Measurements from ENCODE around the gene ITPRID2.

ITPRID2 gene

DNA sequence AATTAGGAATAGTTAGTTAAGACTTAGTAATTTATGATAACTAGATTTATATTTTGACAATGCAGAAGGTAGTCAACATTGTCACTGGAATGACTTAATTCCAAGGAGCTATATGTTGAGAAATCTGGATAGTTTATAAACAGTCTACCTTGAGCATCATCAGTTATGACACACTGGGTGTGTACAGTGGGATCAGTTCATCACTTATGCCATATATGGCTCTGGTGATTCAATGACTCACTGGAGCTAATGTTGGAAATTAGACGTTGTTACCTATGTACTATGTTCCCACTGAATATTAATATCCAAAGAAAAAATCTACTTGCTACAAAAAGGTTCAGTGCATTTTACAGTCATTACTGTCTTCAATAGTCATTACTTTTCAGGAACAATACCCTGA, 34.0 kb upstream of the ITPRID2 start:
- CTCF ChIA-PET: interaction anchor here (0.9 kb wide), 1 partner anchor 45 kb away, joined by 3 read pairs; no protein-coding TSS in a partner anchor
- TF ChIP-seq FOXM1 (IDR thresholded peaks at IDR 0.05; ENCODE audit: borderline replicate concordance): no peak
- TF ChIP-seq SUZ12 (IDR thresholded peaks at IDR 0.05): no peak
- no peak for TF ChIP-seq FOXK2 (IDR thresholded peaks at IDR 0.05)
- TF ChIP-seq SP1 (IDR thresholded peaks at IDR 0.05): no peak
- no peak for TF ChIP-seq HDGF (IDR thresholded peaks at IDR 0.05; ENCODE audit: borderline replicate concordance)
- TF ChIP-seq TARDBP (IDR thresholded peaks at IDR 0.05): no peak
- TF ChIP-seq BHLHE40 (IDR thresholded peaks at IDR 0.05; ENCODE audit: borderline replicate concordance): no peak
- TF ChIP-seq ELF4 (IDR thresholded peaks at IDR 0.05): no peak
- no peak for TF ChIP-seq ZNF384 (IDR thresholded peaks at IDR 0.05)
- POLR2A ChIA-PET: no interaction called here
- DNase-seq (ENCODE audit: extremely low spot score): no peak

DNA sequence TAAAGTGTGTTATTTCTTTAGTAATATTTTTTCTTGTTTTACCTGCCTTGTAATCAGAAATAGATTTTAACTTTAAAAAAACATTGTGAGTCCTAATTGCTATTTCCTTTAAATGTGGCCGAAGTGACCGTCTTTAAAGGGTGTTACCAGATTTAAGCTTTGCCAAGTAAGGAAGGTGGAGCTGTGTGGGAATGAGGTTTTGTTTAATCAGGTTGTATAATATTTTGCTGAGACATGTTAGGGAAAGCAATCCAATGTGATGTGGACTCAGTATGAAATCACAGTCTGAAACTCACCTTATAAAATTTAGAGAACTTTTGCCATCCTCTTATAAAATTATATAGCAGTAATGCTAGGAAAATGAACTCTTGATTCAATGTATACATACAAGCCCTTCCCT, 32.9 kb upstream of the ITPRID2 start:
- TF ChIP-seq FOXM1 (IDR thresholded peaks at IDR 0.05; ENCODE audit: borderline replicate concordance): no peak
- TF ChIP-seq ARNT (IDR thresholded peaks at IDR 0.05): no peak
- no peak for TF ChIP-seq LEF1 (IDR thresholded peaks at IDR 0.05; ENCODE audit: borderline replicate concordance)
- TF ChIP-seq BHLHE40 (IDR thresholded peaks at IDR 0.05; ENCODE audit: borderline replicate concordance): no peak
- no peak for TF ChIP-seq ELF4 (IDR thresholded peaks at IDR 0.05)
- no peak for TF ChIP-seq HDGF (IDR thresholded peaks at IDR 0.05; ENCODE audit: borderline replicate concordance)
- no peak for TF ChIP-seq CTBP1 (IDR thresholded peaks at IDR 0.05; ENCODE audit: borderline replicate concordance)
- no peak for TF ChIP-seq ZNF384 (IDR thresholded peaks at IDR 0.05)
- TF ChIP-seq, protein P1, sequence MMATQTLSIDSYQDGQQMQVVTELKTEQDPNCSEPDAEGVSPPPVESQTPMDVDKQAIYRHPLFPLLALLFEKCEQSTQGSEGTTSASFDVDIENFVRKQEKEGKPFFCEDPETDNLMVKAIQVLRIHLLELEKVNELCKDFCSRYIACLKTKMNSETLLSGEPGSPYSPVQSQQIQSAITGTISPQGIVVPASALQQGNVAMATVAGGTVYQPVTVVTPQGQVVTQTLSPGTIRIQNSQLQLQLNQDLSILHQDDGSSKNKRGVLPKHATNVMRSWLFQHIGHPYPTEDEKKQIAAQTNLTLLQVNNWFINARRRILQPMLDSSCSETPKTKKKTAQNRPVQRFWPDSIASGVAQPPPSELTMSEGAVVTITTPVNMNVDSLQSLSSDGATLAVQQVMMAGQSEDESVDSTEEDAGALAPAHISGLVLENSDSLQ (IDR thresholded peaks at IDR 0.05): no peak
- no peak for TF ChIP-seq SP1 (IDR thresholded peaks at IDR 0.05)
- no peak for TF ChIP-seq FOXA1 (IDR thresholded peaks at IDR 0.05)
- TF ChIP-seq FOXK2 (IDR thresholded peaks at IDR 0.05): no peak
- no peak for TF ChIP-seq TARDBP (IDR thresholded peaks at IDR 0.05)
- no peak for TF ChIP-seq L3MBTL2 (conservative IDR thresholded peaks at IDR 0.05)
- no peak for TF ChIP-seq SUZ12 (IDR thresholded peaks at IDR 0.05)
- no peak for TF ChIP-seq NFRKB (IDR thresholded peaks at IDR 0.05)
- ChIA-PET CTCF (interaction anchor here (0.7 kb wide), 1 partner anchor 116 kb away, joined by 3 read pairs; no protein-coding TSS in a partner anchor), POLR2A (no interaction called here)
- DNase-seq (ENCODE audit: extremely low spot score): no peak

DNA sequence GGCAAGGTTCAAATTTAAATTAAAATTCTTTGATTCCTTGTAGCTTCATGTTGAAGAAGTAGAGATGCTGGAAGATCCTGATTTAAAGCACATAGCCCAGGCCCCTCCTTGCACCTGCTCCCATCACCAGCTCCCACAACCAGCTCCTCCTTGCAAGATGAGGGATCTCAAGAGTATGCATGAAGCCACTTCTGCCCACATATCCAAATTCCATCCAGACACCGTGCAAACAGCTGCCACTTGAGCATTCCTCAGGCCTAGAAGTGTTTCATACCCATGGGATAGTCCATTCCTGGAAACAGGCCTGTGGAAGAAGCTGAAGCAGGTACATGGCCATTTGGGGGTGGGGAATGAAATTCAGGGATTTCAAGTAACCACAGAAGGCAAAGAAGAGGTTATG, 32.4 kb upstream of the ITPRID2 start:
- ChIA-PET CTCF (interaction anchor here (0.7 kb wide), 1 partner anchor 116 kb away, joined by 3 read pairs; no protein-coding TSS in a partner anchor), POLR2A (no interaction called here)
- no peak for TF ChIP-seq FOXK2 (IDR thresholded peaks at IDR 0.05)
- no peak for TF ChIP-seq L3MBTL2 (conservative IDR thresholded peaks at IDR 0.05)
- TF ChIP-seq LEF1 (IDR thresholded peaks at IDR 0.05; ENCODE audit: borderline replicate concordance): no peak
- no peak for TF ChIP-seq ZNF384 (IDR thresholded peaks at IDR 0.05)
- TF ChIP-seq BHLHE40 (IDR thresholded peaks at IDR 0.05; ENCODE audit: borderline replicate concordance): no peak
- TF ChIP-seq FOXA1 (IDR thresholded peaks at IDR 0.05): no peak
- TF ChIP-seq CTBP1 (IDR thresholded peaks at IDR 0.05; ENCODE audit: borderline replicate concordance): no peak
- DNase-seq (ENCODE audit: extremely low spot score): no peak

DNA sequence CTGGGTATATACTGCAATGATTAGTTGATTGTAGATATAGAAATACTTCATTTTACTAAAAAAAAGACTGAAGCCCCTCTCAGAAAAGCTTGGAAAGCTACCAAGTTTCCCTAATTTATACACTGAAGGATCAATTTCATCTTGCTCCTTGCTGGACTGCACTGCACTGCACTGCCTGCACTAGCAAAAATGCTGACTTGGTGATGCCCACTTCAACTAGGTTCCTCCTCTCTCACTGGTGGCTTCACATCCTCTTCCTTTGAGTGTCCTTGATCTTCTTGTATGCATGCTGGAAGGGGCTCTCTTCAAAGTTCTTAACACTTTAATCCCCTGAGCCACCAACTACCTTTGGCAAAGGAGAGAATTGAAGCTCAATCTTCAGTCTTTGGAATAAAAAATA, 31.7 kb upstream of the ITPRID2 start:
- no peak for DNase-seq (ENCODE audit: extremely low spot score)
- ChIA-PET CTCF (no interaction called here), POLR2A (no interaction called here)
- TF ChIP-seq CTBP1 (IDR thresholded peaks at IDR 0.05; ENCODE audit: borderline replicate concordance) (no peak), L3MBTL2 (conservative IDR thresholded peaks at IDR 0.05) (no peak), NFRKB (IDR thresholded peaks at IDR 0.05) (no peak), ARNT (IDR thresholded peaks at IDR 0.05) (no peak)

DNA sequence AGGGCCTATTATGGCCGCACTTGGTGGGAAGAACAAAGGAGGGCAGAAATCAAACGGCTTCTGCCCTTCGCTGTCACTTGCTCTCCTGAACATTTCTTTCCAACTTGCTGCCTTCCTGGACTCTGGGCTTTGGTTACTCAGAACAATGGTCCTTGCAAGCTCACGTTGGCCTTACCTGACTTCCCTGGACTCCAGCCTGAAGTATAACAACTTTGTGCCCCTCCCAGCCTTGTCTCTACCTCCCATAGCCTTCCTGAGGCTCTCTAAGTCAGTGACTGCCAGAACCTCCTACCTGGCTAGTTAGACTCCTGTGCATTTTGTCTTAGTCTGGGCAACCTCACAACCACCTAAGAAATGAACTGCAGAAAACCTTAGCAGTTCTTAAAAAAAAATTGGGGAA, 30.2 kb upstream of the ITPRID2 start:
- CTCF ChIA-PET: no interaction called here
- POLR2A ChIA-PET: no interaction called here
- TF ChIP-seq HDGF (IDR thresholded peaks at IDR 0.05; ENCODE audit: borderline replicate concordance) (no peak), ELF4 (IDR thresholded peaks at IDR 0.05) (no peak), FOXM1 (IDR thresholded peaks at IDR 0.05; ENCODE audit: borderline replicate concordance) (no peak), LEF1 (IDR thresholded peaks at IDR 0.05; ENCODE audit: borderline replicate concordance) (no peak), FOXK2 (IDR thresholded peaks at IDR 0.05) (no peak), BHLHE40 (IDR thresholded peaks at IDR 0.05; ENCODE audit: borderline replicate concordance) (no peak), ARNT (IDR thresholded peaks at IDR 0.05) (no peak), CTBP1 (IDR thresholded peaks at IDR 0.05; ENCODE audit: borderline replicate concordance) (no peak), ZNF384 (IDR thresholded peaks at IDR 0.05) (no peak), FOXA1 (IDR thresholded peaks at IDR 0.05) (no peak), TARDBP (IDR thresholded peaks at IDR 0.05) (no peak), SUZ12 (IDR thresholded peaks at IDR 0.05) (no peak), SP1 (IDR thresholded peaks at IDR 0.05) (no peak)
- no peak for DNase-seq (ENCODE audit: extremely low spot score)

DNA sequence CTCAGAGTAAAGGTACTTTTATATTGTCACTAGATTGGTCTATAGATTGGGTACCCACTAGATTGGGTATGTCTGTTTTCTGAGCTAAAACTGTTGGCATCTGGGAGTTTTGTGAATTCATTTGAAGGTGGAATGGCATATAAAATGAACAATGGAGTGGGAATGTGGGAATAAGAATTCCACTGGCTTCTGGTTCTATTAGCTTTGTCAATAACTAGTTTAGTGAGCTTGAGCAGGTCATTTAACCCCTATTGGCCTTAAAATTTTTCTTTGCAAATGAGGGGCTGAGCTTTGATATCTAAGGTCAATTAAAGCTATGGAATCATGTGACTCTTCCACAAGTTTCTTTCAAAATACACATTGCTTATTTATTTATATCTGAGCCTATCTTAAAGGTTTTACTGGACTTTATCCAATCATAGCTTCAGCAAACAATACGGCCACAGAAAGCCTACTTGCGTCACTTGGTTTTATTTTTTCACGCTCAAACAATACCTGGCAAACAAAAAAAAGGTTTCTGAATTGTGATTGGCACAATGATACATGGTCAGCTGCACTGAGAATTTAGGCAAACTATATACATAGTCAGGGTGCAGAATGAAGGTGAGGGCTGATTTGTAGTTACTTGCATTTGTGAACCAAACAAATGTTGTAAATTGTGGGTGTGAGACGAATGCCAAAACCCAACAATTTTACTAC, 28.8 kb upstream of the ITPRID2 start:
- ChIA-PET CTCF (interaction anchor here (0.7 kb wide), 1 partner anchor 1512 kb away, joined by 3 read pairs; no protein-coding TSS in a partner anchor), POLR2A (interaction anchor here (0.6 kb wide), 1 partner anchor 81 kb away, joined by 3 read pairs; no protein-coding TSS in a partner anchor)
- TF ChIP-seq LEF1 (IDR thresholded peaks at IDR 0.05; ENCODE audit: borderline replicate concordance) (no peak), ZNF384 (IDR thresholded peaks at IDR 0.05) (no peak), FOXK2 (IDR thresholded peaks at IDR 0.05) (no peak), SP1 (IDR thresholded peaks at IDR 0.05) (no peak)
- no peak for DNase-seq (ENCODE audit: extremely low spot score)

DNA sequence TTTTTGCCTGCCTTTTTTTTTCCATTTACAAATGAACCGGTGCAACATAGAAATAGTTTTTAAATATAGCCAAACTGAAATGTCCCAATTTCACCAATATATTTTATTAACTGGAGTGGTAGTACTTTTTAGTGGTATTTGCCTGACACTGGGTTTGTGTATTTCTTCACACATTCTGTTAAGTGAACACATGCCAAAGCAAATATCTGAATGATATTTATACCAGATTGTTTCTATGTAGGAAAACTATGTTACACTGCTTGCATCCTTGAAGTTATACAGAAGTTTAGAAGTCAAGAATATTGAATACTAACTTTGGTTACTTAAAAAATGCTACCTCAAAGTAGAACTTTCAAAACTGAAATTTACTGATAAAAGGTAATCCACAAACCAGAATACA, 19.4 kb upstream of the ITPRID2 start:
- no peak for TF ChIP-seq ELF4 (IDR thresholded peaks at IDR 0.05)
- TF ChIP-seq FOXA1 (IDR thresholded peaks at IDR 0.05): no peak
- TF ChIP-seq NFRKB (IDR thresholded peaks at IDR 0.05): no peak
- TF ChIP-seq L3MBTL2 (conservative IDR thresholded peaks at IDR 0.05): no peak
- no peak for TF ChIP-seq TARDBP (IDR thresholded peaks at IDR 0.05)
- no peak for TF ChIP-seq FOXM1 (IDR thresholded peaks at IDR 0.05; ENCODE audit: borderline replicate concordance)
- no peak for TF ChIP-seq FOXK2 (IDR thresholded peaks at IDR 0.05)
- TF ChIP-seq ARNT (IDR thresholded peaks at IDR 0.05): no peak
- TF ChIP-seq BHLHE40 (IDR thresholded peaks at IDR 0.05; ENCODE audit: borderline replicate concordance): no peak
- TF ChIP-seq, protein P1 (IDR thresholded peaks at IDR 0.05): no peak
- no peak for TF ChIP-seq CTBP1 (IDR thresholded peaks at IDR 0.05; ENCODE audit: borderline replicate concordance)
- TF ChIP-seq LEF1 (IDR thresholded peaks at IDR 0.05; ENCODE audit: borderline replicate concordance): no peak
- TF ChIP-seq SP1 (IDR thresholded peaks at IDR 0.05): no peak
- no peak for TF ChIP-seq SUZ12 (IDR thresholded peaks at IDR 0.05)
- no peak for TF ChIP-seq HDGF (IDR thresholded peaks at IDR 0.05; ENCODE audit: borderline replicate concordance)
- no peak for TF ChIP-seq ZNF384 (IDR thresholded peaks at IDR 0.05)
- ChIA-PET POLR2A (no interaction called here), CTCF (no interaction called here)
- DNase-seq (ENCODE audit: extremely low spot score): no peak

Data from HEK293T (cell line).